ENCODE measurements around the gene VEZF1. TPM values are rescaled to one million over a fixed set of nuclear protein-coding genes. Genes with fewer than 3 reads are reported as not detected.

Gene VEZF1
- total RNA-seq, 1 donor from 2014 or later, result 48.0 TPM

DNA sequence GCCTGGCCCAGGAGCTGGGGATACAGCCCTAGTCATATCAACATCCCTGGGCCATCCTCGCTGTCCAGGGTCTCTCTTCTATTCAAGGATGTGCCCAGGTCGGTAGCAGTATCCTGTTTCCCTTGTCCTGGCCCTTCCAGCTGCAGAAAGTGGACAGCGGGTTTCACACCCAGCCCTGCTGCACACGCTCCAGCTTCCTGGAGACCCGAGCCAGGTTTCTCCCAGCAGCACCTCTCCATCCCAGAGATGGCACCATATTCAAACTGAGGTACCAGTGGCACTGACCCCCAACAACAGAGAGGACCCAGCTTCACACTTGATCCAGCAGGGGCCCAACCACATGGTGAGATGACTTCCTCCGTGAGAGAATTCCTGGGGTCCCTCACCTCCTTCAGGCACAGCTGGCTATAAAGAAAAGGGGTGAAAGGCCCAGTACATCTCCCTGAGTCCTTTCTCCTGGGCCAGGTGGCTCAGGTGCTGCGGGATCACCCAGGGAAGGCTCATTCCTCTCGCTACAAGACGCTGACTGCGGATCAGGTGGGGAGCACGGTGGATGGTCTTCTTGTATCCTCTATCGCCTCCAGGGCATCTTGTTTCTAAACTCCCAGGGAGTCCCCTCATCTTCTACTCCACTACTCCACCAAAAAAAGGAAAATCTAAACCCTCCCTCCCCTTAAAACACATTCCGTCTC, 34.2 kb downstream of the VEZF1 start:
- intact Hi-C loops (cut with micrococcal nuclease), result no loop called here

DNA sequence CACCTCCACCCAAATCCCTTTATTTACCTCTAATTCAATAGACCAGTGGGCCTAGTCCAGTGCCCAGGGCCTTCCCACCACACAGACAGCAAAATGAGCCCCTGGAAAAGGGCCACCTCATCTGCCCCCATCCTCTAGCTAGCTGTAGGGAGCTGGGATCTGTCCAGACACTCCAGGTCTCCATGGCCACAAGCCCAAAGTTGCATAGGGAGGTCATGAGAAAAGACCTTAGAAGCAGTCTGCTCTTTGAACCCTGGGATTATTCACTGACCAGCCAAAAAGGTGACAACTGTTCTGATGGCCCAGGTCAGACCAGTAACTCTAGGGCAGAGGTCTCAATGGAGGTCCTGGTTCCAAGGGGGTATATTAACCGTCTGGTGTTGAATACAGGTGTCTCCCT, 34.8 kb downstream of the VEZF1 start:
- intact Hi-C loops (cut with micrococcal nuclease), result no loop called here

DNA sequence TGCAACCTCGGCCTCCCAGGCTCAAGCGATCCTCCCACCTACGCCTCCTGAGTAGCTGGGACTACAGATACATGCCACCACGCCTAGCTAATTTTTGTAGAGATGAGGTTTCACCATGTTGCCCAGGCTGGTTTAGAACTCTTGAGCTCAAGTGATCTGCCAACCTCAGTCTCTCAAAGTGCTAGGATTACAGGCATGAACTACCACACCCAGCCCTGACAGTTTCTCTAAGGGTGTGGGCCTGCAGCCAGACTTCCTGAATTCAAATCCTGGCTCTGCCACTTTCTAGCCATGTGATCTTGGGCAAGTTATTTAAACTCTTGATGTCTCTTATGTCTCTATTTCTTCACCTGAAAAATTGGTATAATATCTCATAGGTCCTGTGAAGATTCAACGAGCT, 38.4 kb downstream of the VEZF1 start:
- intact Hi-C loops (cut with micrococcal nuclease), result no loop called here

DNA sequence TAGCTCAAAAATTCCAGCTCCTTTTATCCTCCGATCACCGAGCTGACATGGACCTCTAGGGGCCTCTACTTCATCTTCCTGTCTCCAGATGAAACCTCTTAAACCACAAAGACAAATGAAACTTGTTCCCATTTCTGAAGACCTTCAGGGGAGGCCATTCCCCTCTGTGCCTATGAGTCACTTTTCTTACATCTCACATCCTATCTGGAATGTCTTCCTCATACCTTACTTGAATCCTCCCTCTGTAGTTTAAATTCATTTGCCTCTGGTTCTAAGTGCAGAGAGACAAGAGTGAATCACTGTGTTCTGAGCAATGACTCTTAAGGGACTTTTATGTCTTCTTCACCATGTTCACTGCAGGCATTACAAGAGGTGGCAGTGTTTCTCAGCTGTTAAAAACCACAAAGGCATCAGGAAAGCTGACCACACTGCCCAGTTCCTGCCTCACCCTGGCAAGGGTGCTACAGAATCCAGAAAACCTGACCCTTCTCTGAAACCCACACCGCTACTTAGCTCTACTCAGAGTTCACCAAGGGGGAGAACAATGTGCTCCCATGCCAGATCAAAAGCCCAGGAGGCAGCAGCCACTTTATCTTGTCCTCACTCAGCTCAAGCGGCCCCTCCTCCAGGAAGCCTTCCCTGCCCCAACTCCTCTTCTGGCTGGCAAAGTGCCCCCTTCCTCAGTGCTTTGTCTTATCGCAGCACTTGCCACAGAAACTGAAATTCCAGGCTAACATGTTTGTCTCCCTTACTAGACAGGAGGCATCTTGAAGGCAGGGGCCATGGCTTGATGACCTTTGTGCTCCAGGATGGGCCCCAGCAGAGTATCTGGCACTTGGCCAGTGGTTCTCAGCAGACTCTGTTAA, 39.3 kb downstream of the VEZF1 start:
- intact Hi-C loops (cut with micrococcal nuclease), result no loop called here

DNA sequence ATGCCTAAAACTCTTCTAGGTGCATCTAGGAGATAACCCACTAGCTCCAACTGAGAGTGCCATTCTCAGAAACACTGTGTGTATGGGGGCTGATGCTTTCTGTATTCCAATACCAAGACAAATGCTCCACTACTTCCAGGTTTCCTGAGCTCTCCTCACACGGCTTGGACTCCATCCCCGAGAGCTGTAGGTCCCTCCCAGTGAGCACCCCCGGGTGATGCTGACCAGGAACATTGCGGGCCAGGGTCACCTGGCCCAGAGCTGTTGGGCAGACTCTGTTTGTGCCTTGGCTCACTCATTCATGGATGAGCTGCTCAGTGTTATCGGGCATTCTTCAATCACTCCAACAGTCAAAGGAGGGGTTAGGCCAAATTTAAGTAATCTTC, 39.9 kb downstream of the VEZF1 start:
- intact Hi-C loops (cut with micrococcal nuclease), result no loop called here

DNA sequence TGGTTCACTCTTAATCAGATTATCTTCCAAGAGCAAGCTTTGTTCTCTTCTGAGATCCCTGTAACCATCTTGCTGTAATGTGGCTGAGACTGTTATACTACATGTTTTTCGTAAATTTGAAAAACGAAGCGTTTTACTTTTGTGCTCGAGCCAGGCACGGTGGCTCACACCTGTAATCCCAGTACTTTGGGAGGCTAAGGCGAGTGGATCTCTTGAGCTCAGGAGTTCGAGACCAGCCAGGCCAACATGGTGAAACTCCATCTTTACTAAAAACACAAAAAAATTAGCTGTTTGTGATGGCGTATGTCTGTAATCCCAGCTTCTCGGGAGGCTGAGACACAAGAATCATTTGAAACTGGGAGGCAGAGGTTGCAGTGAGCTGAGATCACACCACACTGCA, 40.7 kb downstream of the VEZF1 start:
- intact Hi-C loops (cut with micrococcal nuclease), result no loop called here

DNA sequence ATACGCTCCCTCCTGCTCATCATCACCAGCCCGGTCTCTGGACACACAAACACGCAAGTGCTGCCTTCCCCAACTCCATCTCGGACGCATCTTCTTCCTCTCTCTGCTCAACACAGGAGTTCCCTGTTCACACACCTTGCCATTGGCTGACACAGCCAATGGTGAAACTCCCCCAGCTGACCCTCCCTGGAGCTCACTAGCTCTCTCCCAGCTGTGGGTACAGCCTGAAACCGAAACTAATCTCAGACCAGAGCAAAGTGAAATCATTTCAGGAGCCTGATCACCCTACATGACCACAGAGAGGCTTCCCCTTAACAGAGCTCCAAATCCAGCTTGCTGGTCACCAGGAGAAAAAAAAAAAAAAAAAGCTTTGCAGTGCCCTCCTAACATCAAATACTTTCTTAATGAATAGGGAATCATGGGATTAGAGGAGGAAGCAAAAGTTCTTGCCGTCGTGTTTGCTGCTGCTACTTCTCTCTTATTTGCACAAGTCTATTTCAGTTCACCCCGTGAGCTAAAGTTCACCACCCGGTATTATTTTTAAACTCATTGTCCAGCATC, 41.2 kb downstream of the VEZF1 start:
- intact Hi-C loops (cut with micrococcal nuclease), result no loop called here

DNA sequence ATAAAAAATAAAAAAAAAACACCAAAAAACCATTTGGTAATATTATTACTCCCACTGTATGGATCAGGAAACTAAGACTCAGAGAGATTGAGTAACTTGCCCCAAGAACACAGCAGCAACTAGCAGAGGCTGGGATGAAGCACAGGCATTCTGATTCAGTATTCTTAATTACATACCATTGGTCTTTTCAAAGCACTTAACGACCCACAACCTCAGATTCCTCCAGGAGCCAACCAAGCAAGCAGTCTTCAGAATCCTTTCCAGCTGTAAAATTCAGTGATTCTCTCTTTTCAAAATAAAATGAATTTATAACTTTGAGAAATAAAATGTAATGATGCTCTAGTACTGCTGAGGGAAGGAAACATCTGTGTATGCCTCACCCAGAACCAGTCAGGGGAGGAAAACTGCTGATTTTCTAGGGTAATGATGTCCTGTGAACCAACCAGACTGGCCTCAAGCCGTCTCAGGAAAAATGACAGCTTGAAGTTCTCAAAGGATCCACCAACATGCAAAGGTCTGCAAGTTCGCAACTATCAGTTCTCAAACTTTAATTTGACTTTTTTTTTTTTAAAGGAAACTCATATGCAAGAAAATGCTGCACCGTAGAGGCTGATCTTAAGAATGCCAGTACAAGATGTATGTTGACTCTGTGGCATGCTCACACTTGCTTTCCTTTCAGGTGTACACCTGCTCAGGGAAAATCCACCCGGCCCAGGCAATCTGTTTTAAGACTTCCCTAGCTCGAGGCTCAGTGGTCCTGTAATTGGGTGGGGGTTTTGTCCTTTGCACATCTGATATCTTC, 41.9 kb downstream of the VEZF1 start:
- intact Hi-C loops (cut with micrococcal nuclease), result no loop called here

DNA sequence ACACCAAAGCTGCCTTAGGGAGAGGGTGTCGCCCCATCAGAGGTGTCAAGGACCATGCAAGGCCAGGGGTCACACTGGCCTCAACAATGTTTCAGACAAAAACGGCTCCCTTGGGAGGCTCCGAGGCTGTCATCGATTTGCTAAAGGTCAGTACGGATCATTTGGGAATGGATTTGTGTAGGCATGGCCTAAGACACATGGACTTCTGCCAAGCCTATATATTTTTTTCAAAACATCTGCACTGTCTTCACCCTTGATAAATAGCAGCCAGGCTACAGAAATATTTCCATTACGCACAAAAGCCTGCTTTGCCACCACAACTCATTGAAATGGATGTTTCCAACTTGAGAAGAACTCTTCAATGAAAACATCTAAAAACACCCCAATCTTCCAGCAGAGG, 43.1 kb downstream of the VEZF1 start:
- intact Hi-C loops (cut with micrococcal nuclease), result no loop called here

DNA sequence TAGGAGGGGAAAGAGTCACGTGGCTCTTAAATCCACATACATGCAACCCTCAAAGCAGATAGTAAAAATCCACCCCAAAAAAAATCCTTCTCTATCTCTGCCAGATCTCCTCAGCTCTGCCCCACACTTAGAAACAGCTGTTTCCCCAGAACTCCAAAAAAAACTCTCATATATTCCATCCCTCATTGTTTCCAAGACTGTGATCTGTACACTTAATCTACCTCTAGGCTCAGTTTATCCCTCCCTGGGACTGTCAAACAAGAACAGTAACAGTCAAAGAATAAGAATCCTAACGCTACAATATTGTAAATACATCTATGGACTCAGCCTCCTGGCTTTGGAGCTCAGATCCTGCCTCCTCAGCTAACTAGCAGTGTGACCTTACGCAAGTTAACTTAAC, 44.4 kb downstream of the VEZF1 start:
- intact Hi-C loops (cut with micrococcal nuclease), result no loop called here

DNA sequence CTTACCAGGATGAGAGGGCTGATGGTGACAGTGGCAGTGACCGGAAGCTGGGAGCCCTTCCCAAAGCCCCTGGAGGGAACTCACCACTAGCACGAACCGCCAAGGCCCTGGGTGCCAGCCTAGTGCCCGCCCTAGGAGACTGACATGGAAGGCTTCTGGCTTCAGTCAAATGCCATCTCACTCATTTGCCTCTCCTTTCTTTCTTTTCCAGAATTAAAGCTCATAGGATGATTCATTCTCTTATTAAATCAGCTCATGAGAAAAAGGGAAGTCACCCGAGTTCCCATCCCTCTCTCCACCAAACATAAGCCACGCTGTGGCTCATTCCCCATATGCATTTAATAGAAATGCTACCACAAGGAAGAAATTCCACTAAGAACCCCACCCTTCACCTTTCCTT, 44.9 kb downstream of the VEZF1 start:
- intact Hi-C loops (cut with micrococcal nuclease), result no loop called here

DNA sequence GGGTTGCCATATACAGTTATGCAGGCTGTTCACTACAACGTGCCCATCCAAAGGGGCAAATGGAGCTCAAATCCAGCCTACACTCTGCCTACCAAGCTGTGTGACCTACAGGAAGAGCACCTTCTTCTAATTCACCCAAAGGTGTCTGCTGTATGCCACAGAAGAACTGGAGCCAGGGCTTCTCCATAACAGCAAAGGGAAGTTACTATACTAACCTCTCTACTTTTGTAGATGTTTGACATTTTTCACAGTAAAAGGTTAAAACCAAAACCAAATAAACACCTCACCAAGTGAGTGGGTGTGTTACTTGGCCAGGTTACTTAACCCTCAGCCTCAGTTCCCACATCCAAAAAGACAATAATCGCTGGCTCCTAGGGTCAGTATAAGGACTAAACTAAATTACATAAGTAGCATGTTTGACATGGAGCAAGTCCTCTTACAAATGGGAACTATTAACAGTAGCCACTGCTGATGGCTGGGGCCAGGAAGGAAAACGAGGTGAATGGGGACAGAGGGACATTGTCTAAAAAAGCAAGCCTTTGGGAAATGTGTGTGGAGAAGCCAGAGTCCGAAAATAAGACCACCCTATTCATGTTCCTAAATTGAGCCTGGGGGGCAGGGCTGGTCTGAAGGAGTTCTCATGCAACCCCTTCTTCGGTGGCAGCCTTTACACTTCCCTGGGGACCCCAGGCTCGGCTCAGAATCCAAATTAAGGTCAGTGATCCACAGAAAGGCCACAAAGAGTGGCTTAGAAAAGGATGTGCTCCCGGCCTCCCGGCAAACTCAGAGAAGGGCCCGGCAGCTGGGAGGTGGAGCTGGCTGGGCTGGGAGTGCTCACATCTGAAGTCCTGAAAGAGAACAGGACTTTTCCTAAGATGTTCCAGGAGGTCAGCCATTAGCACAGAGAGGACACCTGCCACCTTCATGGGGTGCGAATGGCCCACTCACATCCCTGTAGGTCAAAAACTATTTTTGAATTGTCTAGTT, 46.4 kb downstream of the VEZF1 start:
- intact Hi-C loops (cut with micrococcal nuclease), result no loop called here

DNA sequence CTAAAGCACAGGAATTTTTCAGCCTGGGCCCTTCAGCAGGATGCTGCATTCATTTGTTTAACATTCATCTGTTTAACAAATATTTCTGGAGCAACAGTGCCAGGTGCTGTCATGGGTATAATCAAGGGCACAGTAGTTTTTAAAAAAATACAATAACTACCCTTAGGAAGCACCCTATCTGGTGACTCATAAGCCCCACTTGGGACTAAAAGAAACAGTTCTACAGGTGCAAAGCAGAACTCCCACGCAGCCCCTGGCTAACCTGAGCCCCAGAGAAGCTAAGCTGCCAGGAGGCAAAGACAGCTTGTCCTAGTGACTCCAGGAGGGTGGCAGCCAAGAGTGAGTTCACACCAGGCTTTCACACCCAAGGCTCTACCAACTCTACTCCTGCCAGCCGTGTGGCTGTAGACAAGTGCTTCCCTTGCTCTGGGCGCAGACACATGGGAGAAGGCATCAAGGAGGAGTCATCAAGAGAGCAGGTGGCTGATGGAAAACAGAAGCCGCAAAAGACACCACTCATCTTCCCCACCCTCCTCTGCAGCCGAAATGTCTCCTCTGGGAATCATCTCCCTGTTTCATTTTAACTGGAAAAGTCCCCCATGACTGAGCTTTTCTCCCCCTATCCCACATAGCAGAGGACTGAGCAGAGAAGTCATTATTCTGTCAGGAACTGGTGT, 47.3 kb downstream of the VEZF1 start:
- intact Hi-C loops (cut with micrococcal nuclease), result no loop called here

DNA sequence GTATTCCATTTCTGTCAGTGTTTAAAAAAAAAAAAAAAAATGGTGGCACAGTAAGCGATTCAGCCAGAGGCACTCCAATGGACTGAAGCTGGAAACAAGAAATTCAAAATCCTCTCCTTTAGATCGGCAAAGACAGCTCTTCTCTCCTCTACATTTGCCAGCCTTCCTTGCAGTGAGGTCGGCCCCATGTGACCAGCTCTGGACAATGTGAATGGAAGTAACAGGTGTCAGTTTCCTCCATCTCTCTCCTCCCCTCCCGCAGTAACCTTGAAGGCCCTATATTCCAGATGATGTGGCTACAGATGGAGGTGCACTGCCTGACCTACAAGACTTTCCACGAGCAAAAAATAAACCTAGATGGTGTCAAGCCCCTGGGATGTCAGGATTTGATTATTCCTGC, 47.8 kb downstream of the VEZF1 start:
- intact Hi-C loops (cut with micrococcal nuclease), result no loop called here

DNA sequence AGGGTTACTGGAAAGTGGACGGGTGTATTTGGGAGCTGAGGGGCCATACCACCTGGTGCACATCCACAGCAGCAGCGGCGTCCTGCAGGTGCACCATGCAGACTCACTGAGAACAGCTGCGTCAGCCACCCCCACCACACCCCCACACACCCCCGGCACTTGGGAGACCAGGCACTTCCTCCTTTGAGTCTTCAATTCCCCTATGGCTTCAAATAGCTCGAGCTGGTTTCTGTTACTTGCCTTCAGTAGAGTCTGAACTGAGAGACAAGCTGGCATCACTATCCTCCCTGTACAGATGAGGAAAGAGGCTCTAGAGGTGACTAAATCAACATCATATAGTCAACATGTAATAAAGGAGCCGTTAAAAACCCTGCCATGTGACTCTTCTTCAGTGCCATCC, 48.3 kb downstream of the VEZF1 start:
- intact Hi-C loops (cut with micrococcal nuclease), result no loop called here

DNA sequence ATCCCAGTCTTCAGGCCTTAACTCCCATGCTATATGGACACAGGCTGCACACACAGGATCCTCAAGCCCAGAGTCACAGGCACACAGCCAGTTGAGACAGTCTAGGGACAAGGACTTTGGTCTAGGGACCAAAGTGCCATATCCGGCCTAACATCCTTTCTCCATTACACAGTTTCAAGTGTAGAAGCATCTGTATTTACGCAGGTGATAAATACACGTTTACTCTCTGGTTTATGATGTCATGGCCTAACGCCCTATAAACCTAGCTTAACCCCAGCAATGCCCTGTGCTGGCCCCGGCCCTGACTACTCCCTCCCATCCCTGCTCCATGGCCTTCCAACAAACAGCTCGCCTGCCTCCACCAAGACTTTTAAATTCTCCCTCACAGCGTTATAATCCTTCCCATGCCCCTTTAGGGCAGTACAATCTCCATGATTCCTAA, 50.0 kb downstream of the VEZF1 start:
- intact Hi-C loops (cut with micrococcal nuclease), result no loop called here

DNA sequence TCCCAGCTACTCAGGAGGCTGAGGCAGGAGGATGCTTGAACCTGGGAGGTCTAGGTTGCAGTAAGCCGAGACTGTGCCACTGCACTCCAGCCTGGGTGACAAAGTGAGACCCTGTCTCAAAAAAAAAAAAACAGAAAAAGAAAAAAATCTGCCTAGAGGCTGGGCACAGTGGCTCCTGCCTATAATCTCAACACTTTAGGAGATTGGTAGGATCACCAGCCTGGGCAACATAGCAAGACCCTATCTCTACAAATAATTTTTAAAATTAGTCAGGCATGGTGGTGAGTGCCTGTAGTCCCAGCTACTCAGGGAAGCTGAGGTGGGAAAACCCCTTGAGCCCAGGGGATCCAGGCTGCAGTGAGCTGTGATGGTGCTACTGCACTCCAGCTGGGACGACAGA, 50.6 kb downstream of the VEZF1 start:
- intact Hi-C loops (cut with micrococcal nuclease), result no loop called here

DNA sequence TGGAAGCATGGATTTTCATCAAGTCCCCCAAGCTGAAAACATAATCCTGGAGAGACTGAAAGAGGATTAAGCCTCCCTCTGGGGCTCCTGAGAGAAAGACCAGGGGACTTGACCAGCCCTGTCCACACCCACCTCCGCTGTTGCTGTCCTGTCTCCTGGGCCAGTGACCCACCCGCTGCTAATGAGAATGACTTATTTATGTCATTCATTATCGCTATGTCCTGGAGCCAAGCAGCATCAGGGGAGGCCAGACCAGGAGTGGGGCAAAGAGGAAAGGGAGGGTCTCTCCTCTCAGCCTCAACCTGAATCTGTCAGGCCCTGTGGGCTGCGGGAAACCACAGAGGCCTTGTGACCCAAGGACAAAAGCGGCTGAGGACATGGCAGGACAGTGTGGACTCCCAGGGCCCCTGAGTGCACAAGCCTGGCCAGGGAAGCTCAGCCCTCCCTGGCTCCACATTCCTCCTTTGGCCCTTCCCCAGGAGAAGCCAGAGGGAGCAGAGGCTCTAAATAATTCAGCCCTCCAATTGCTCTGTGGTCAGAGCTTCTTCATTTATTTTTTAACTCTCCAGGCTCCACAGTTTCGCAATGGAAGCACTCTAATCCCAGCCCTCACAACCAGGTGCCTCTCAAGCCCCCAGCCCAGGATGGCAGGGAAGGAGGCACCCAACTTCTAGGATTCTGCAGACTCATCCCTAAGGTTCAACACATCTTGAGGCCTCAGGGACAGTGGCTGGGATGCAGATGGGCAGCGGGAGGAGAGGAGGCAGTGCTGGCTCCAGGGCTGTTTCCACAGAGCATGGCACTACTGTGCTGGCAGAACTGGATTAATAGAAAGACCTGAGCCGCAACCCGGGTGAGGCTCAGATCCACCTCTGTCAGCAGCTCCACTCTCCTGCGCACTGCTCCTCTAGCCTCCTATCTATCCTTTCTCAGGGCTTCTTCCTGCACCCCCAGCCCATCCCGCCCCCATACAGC, 51.9 kb downstream of the VEZF1 start:
- intact Hi-C loops (cut with micrococcal nuclease), result no loop called here

Data from T-helper 2 cell treated with Interferon-gamma antibody and Interleukin-4, amounts not matched to agents 100 ng/mL and 5 ng/mL, for 36 hours (primary cell).